Neural cell (in vitro differentiated cells): ENCODE data around the gene TTC1. TPM values are rescaled to one million over a fixed set of nuclear protein-coding genes. Genes with fewer than 3 reads are reported as not detected.
"Not testable (repeated sequence)": the region's sequence is repeated elsewhere in the genome, so short reads cannot be mapped to it uniquely, and the experiment has no call there.

ENCODE experiments used
- H2AFZ ChIP-seq: fragments of 200-600, 300-800 bp; sonication (generic), shearing (Covaris generic); 2 replicates; pipeline ENCODE4 v1.6.0; 2014; ENCODE audit warnings: low read depth, mild to moderate bottlenecking, antibody characterized with exemption, low read length, moderate library complexity
- H3F3A ChIP-seq: fragments of 200-600 bp; shearing (Covaris generic); 2 replicates; pipeline ENCODE4 v1.6.1; 2016; ENCODE audit warnings: mild to moderate bottlenecking, moderate library complexity, mixed read lengths, antibody characterized with exemption, low read length; ENCODE audit not compliant: insufficient read depth, poor library complexity, severe bottlenecking
- H3K27ac ChIP-seq: fragments of 200-600, 300-800 bp; sonication (generic), shearing (Covaris generic); 2 replicates; pipeline ENCODE4 v1.5.1; 2014; ENCODE audit warnings: mild to moderate bottlenecking, low read length, moderate library complexity
- H3K27me3 ChIP-seq: fragments of 300-800, 200-600 bp; sonication (generic), shearing (Covaris generic); 2 replicates; pipeline ENCODE4 v1.6.0; 2014; ENCODE audit warnings: mild to moderate bottlenecking, low read depth, low read length, moderate library complexity; ENCODE audit not compliant: insufficient read depth
- H3K36me3 ChIP-seq: fragments of 300-800, 200-600 bp; sonication (generic), shearing (Covaris generic); 2 replicates; pipeline ENCODE4 v1.5.1; 2014; ENCODE audit warnings: mild to moderate bottlenecking, antibody characterized with exemption, low read length, moderate library complexity; ENCODE audit not compliant: insufficient read depth
- H3K4me2 ChIP-seq: fragments of 300-800, 200-600 bp; sonication (generic), shearing (Covaris generic); 2 replicates; pipeline ENCODE4 v1.6.0; 2014; ENCODE audit warnings: mild to moderate bottlenecking, low read length
- H3K4me3 ChIP-seq: fragments of 300-800, 200-600 bp; sonication (generic), shearing (Covaris generic); 2 replicates; pipeline ENCODE4 v1.5.1; 2014; ENCODE audit warnings: mild to moderate bottlenecking, low read length, moderate library complexity
- H3K79me2 ChIP-seq: fragments of 200-600 bp; shearing (Covaris generic); replicated peaks from 2 replicates; pipeline ENCODE4 v1.6.0; 2014; ENCODE audit warnings: mild to moderate bottlenecking, low read length, moderate library complexity; ENCODE audit not compliant: insufficient read depth
- H3K9ac ChIP-seq: fragments of 300-800, 200-600 bp; sonication (generic), shearing (Covaris generic); 2 replicates; pipeline ENCODE4 v1.6.1; 2016; ENCODE audit warnings: mild to moderate bottlenecking, low read length, mixed read lengths
- H3K9me2 ChIP-seq: fragments of 200-600 bp; shearing (Covaris generic); 2 replicates; pipeline ENCODE4 v1.6.1; 2016; ENCODE audit warnings: mild to moderate bottlenecking, low read length, mixed read lengths; ENCODE audit not compliant: insufficient read depth
- H3K9me3 ChIP-seq: fragments of 200-600, 300-800 bp; sonication (generic), shearing (Covaris generic); 2 replicates; pipeline ENCODE4 v1.6.1; 2016; ENCODE audit warnings: mild to moderate bottlenecking, mixed run types, low read length, moderate library complexity, mixed read lengths
- H4K20me1 ChIP-seq: fragments of 200-600 bp; shearing (Covaris generic); 2 replicates; pipeline ENCODE4 v1.6.1; 2016; ENCODE audit warnings: mild to moderate bottlenecking, mixed run types; ENCODE audit not compliant: insufficient read depth
- EP300 ChIP-seq: fragments of 450-650 bp; conservative IDR thresholded peaks from 2 replicates; pipeline ENCODE4 v1.6.1; 2014; ENCODE audit warnings: antibody characterized with exemption, mild to moderate bottlenecking, moderate library complexity; ENCODE audit not compliant: poor library complexity, severe bottlenecking
- EZH2 ChIP-seq: fragments of 200-600, 300-800 bp; shearing (Covaris generic), sonication (generic); IDR thresholded peaks from 2 replicates; pipeline ENCODE4 v1.6.1; 2014; ENCODE audit warnings: antibody characterized with exemption, low read length, borderline replicate concordance, mild to moderate bottlenecking; ENCODE audit not compliant: insufficient read depth, poor library complexity, severe bottlenecking
- MXI1 ChIP-seq: fragments of 450-650 bp; conservative IDR thresholded peaks from 2 replicates; pipeline ENCODE4 v1.6.1; 2014; ENCODE audit warnings: antibody characterized with exemption, mild to moderate bottlenecking; ENCODE audit not compliant: poor library complexity, severe bottlenecking
- POLR2AphosphoS5 ChIP-seq: IDR thresholded peaks from 2 replicates; pipeline ENCODE4 v1.6.1; 2012
- RAD21 ChIP-seq: fragments of 450-650 bp; conservative IDR thresholded peaks from 2 replicates; pipeline ENCODE4 v1.6.1; 2014; ENCODE audit warnings: antibody characterized with exemption, mild to moderate bottlenecking, moderate library complexity
- REST ChIP-seq: IDR thresholded peaks from 2 replicates; pipeline ENCODE4 v1.6.1; 2012; ENCODE audit warnings: borderline replicate concordance
- SMC3 ChIP-seq: fragments of 450-650 bp; conservative IDR thresholded peaks from 2 replicates; pipeline ENCODE4 v1.6.1; 2014; ENCODE audit warnings: antibody characterized with exemption, mild to moderate bottlenecking, moderate library complexity; ENCODE audit not compliant: poor library complexity
- TAF1 ChIP-seq: IDR thresholded peaks from 2 replicates; pipeline ENCODE4 v1.6.1; 2012; ENCODE audit warnings: low read depth
- polyA plus RNA-seq: library from polyadenylated mRNA; depleted of rRNA; stranded (reverse); fragments of >200 nt; gene quantifications from 2 replicates; pipeline ENCODE4 v1.2.3, GENCODE V29; 2014
- TF ChIP-seq, protein P1 (sequence below): fragments of 450-650 bp; IDR thresholded peaks from 2 replicates; pipeline ENCODE4 v1.5.1; 2014; ENCODE audit warnings: antibody characterized with exemption, mild to moderate bottlenecking, moderate library complexity; ENCODE audit not compliant: poor library complexity, severe bottlenecking

Gene TTC1
- polyA plus RNA-seq, 1 donor from 2014 or later = 74.0 TPM

DNA sequence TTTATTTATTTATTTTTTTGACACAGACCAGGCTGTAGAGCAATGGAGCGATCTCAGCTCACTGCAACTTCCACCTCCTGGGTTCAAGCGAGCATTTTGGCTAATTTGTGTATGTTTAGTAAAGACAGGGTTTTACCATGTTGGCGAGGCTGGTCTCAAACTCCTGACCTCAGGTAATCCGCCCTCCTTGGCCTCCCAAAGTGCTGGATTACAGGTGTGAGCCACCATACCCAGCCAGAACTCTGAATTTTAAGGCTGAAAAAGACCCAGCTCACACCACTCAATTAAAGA, 43.2 kb upstream of the TTC1 start:
- H2AFZ ChIP-seq, H3K4me3 ChIP-seq: not testable (repeated sequence)

DNA sequence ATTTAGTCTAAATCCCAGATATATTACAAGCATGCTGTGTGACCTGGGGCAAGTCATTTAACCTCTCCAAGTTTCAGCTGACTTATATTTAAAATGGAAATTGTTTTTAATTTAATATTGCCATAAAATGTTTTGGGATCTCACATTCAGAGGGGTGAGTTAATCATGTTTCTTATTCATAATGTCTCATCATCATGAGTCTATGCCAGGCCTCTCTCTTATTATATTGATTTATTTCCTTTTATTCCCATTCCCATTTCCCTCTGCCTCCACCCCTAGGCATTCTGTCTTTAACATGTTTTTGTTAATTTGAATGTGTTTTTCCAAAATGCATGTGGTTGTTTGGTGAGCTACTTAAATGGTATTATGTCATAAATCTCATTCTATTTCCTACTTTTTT, 39.0 kb upstream of the TTC1 start:
- no peaks in the 10 kb centered on the region for H3K36me3 ChIP-seq
- H3F3A ChIP-seq = no peaks in the 10 kb centered on the region
- H3K27me3 ChIP-seq = peaks cover 40% of the 10 kb centered on the region
- H3K9me2 ChIP-seq = no peaks in the 10 kb centered on the region
- no peak overlapping the region for H3K4me3 ChIP-seq
- no peaks in the 10 kb centered on the region for H4K20me1 ChIP-seq
- TF ChIP-seq REST = no peak
- TF ChIP-seq TAF1 = no peak
- TF ChIP-seq POLR2AphosphoS5 = no peak
- no peak for TF ChIP-seq EP300
- TF ChIP-seq SMC3 = no peak
- no peak for TF ChIP-seq EZH2
- no peak for TF ChIP-seq MXI1
- no peak for TF ChIP-seq RAD21
- TF ChIP-seq, protein P1, sequence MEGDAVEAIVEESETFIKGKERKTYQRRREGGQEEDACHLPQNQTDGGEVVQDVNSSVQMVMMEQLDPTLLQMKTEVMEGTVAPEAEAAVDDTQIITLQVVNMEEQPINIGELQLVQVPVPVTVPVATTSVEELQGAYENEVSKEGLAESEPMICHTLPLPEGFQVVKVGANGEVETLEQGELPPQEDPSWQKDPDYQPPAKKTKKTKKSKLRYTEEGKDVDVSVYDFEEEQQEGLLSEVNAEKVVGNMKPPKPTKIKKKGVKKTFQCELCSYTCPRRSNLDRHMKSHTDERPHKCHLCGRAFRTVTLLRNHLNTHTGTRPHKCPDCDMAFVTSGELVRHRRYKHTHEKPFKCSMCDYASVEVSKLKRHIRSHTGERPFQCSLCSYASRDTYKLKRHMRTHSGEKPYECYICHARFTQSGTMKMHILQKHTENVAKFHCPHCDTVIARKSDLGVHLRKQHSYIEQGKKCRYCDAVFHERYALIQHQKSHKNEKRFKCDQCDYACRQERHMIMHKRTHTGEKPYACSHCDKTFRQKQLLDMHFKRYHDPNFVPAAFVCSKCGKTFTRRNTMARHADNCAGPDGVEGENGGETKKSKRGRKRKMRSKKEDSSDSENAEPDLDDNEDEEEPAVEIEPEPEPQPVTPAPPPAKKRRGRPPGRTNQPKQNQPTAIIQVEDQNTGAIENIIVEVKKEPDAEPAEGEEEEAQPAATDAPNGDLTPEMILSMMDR = no peak
- no peaks in the 10 kb centered on the region for H3K79me2 ChIP-seq
- H3K27ac ChIP-seq = no peak overlapping the region
- H2AFZ ChIP-seq = no peak overlapping the region
- no peaks in the 10 kb centered on the region for H3K9me3 ChIP-seq
- no peak overlapping the region for H3K9ac ChIP-seq
- no peak overlapping the region for H3K4me2 ChIP-seq

More for the DNA sequence above, 43.2 kb upstream of the TTC1 start:
- H3K9me3 ChIP-seq, H4K20me1 ChIP-seq, H3K4me2 ChIP-seq, H3K36me3 ChIP-seq, H3K9ac ChIP-seq, H3K27ac ChIP-seq, H3K9me2 ChIP-seq, H3F3A ChIP-seq, H3K79me2 ChIP-seq: not testable (repeated sequence)
- H3K27me3 ChIP-seq = peaks cover 15% of the 10 kb centered on the region

GRCh38 chr5:159971038-159971437, 37.9 kb upstream of the TTC1 start:
- H3K36me3 ChIP-seq = no peaks in the 10 kb centered on the region
- no peaks in the 10 kb centered on the region for H4K20me1 ChIP-seq
- no peak overlapping the region for H3K27ac ChIP-seq
- no peak overlapping the region for H3K9ac ChIP-seq
- no peak overlapping the region for H2AFZ ChIP-seq
- no peak overlapping the region for H3K4me3 ChIP-seq
- no peaks in the 10 kb centered on the region for H3K79me2 ChIP-seq
- peaks cover 40% of the 10 kb centered on the region for H3K27me3 ChIP-seq
- no peak overlapping the region for H3K4me2 ChIP-seq
- H3F3A ChIP-seq = no peaks in the 10 kb centered on the region
- H3K9me2 ChIP-seq = no peaks in the 10 kb centered on the region
- H3K9me3 ChIP-seq = no peaks in the 10 kb centered on the region
- TF ChIP-seq TAF1 (no peak), REST (no peak), MXI1 (no peak), POLR2AphosphoS5 (no peak), SMC3 (no peak), EZH2 (no peak), EP300 (no peak), RAD21 (no peak)
- TF ChIP-seq, protein P1 = no peak
